Smooth muscle cell (in vitro differentiated cells): ENCODE results near the gene ICAM4. TPM values are rescaled to one million over a fixed set of nuclear protein-coding genes. Genes with fewer than 3 reads are reported as not detected.

Experiments
- DNase-seq: peaks from one replicate; lab custom pipeline; 2025; ENCODE audit not compliant: unreplicated experiment; lab: John Stamatoyannopoulos, UW
- H2AFZ ChIP-seq: fragments of 200-600 bp; sonication (generic); 2 replicates; pipeline ENCODE4 v1.6.0; 2016; ENCODE audit warnings: antibody characterized with exemption, low read depth, mild to moderate bottlenecking
- H3F3A ChIP-seq: fragments of 200-600 bp; sonication (generic); 2 replicates; pipeline ENCODE4 v1.6.0; 2017; ENCODE audit warnings: antibody characterized with exemption, low read depth
- H3K27ac ChIP-seq: fragments of 200-600 bp; sonication (generic); 2 replicates; pipeline ENCODE4 v1.5.1; 2016; ENCODE audit warnings: low read depth, mild to moderate bottlenecking
- H3K27me3 ChIP-seq: fragments of 200-600 bp; sonication (generic); 2 replicates; pipeline ENCODE4 v1.6.1; 2016; ENCODE audit warnings: low read depth, mild to moderate bottlenecking
- H3K36me3 ChIP-seq: fragments of 200-600 bp; sonication (generic); 2 replicates; pipeline ENCODE4 v1.5.1; 2016; ENCODE audit warnings: low read depth
- H3K4me1 ChIP-seq: fragments of 200-600 bp; sonication (generic); 2 replicates; pipeline ENCODE4 v1.5.1; 2016; ENCODE audit warnings: low read depth
- H3K4me2 ChIP-seq: fragments of 200-600 bp; sonication (generic); 2 replicates; pipeline ENCODE4 v1.6.0; 2016; ENCODE audit warnings: mild to moderate bottlenecking
- H3K4me3 ChIP-seq: fragments of 200-600 bp; sonication (generic); 2 replicates; pipeline ENCODE4 v1.5.1; 2016; ENCODE audit warnings: mild to moderate bottlenecking
- H3K79me2 ChIP-seq: fragments of 200-600 bp; sonication (generic); 2 replicates; pipeline ENCODE4 v1.6.0; 2016; ENCODE audit warnings: low read depth, mild to moderate bottlenecking
- H3K9ac ChIP-seq: fragments of 200-600 bp; sonication (generic); 2 replicates; pipeline ENCODE4 v1.6.0; 2016; ENCODE audit warnings: low read depth
- H3K9me3 ChIP-seq: fragments of 200-600 bp; sonication (generic); replicated peaks from 2 replicates; pipeline ENCODE4 v1.5.1; 2016; ENCODE audit warnings: low read depth
- H4K20me1 ChIP-seq: fragments of 200-600 bp; sonication (generic); 2 replicates; pipeline ENCODE4 v1.6.0; 2016; ENCODE audit warnings: low read depth
- WGBS: methylation state at CpG from one replicate; pipeline ENCODE4 v1.1.7; 2016; ENCODE audit warnings: low lambda C conversion rate; 5-methylcytosine and 5-hydroxymethylcytosine counted together
- polyA plus RNA-seq: library from polyadenylated mRNA; unstranded; fragments of >200 nt; fragmentation: Nextera tagmentation; extraction: Ambion mirVana; gene quantifications from 2 replicates; pipeline ENCODE4 v1.2.1, GENCODE V29; 2016
- total RNA-seq: library from RNA; depleted of rRNA; stranded (reverse); fragments of >200 nt; gene quantifications from 2 replicates; pipeline ENCODE4 v1.2.3, GENCODE V29; 2014
- TF ChIP-seq, protein P1 (sequence below): fragments of 200-600 bp; sonication (generic); IDR thresholded peaks from 2 replicates; pipeline ENCODE4 v1.5.1; 2017; ENCODE audit warnings: borderline replicate concordance, mild to moderate bottlenecking, antibody characterized with exemption; ENCODE audit not compliant: insufficient read depth, poor library complexity, severe bottlenecking

Gene ICAM4
- total and polyA plus RNA-seq, 2 experiments from 2014 or later = 1.9 to 3.4 TPM

GRCh38 chr19:10325732-10326131 lies 39.0 kb downstream of the ICAM4 start:
- WGBS = 95% methylated on average over 8 of the region's 8 CpGs
- Histone ChIP-seq H3K27me3 (no peaks in the 10 kb centered on the region), H3K4me1 (no peaks in the 10 kb centered on the region), H3K4me2 (no peak overlapping the region), H3F3A (no peaks in the 10 kb centered on the region), H3K9ac (no peak overlapping the region), H3K27ac (no peak overlapping the region), H4K20me1 (peaks cover 45% of the 10 kb centered on the region), H3K36me3 (no peaks in the 10 kb centered on the region), H3K4me3 (no peak overlapping the region), H3K79me2 (peaks cover 5% of the 10 kb centered on the region), H2AFZ (no peak overlapping the region), H3K9me3 (no peaks in the 10 kb centered on the region)
- DNase-seq = no peak
- TF ChIP-seq, protein P1, sequence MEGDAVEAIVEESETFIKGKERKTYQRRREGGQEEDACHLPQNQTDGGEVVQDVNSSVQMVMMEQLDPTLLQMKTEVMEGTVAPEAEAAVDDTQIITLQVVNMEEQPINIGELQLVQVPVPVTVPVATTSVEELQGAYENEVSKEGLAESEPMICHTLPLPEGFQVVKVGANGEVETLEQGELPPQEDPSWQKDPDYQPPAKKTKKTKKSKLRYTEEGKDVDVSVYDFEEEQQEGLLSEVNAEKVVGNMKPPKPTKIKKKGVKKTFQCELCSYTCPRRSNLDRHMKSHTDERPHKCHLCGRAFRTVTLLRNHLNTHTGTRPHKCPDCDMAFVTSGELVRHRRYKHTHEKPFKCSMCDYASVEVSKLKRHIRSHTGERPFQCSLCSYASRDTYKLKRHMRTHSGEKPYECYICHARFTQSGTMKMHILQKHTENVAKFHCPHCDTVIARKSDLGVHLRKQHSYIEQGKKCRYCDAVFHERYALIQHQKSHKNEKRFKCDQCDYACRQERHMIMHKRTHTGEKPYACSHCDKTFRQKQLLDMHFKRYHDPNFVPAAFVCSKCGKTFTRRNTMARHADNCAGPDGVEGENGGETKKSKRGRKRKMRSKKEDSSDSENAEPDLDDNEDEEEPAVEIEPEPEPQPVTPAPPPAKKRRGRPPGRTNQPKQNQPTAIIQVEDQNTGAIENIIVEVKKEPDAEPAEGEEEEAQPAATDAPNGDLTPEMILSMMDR = no peak

- H3K4me2 ChIP-seq = no peak overlapping the region
- TF ChIP-seq, protein P1 = no peak
- no peak overlapping the region for H3K9ac ChIP-seq
- WGBS = 97% methylated on average over 7 of the region's 7 CpGs
- no peaks in the 10 kb centered on the region for H3K27me3 ChIP-seq
- H3K4me3 ChIP-seq = no peak overlapping the region
- H3K9me3 ChIP-seq = no peaks in the 10 kb centered on the region
- H3K79me2 ChIP-seq = peaks cover 22% of the 10 kb centered on the region
- no peaks in the 10 kb centered on the region for H3F3A ChIP-seq
- no peaks in the 10 kb centered on the region for H3K36me3 ChIP-seq
- H3K4me1 ChIP-seq = peaks cover 8% of the 10 kb centered on the region
- peaks cover 63% of the 10 kb centered on the region for H4K20me1 ChIP-seq
- no peak overlapping the region for H2AFZ ChIP-seq
- no peak for DNase-seq
- no peak overlapping the region for H3K27ac ChIP-seq
Observed at GRCh38 chr19:10327793-10328192, 41.0 kb downstream of the ICAM4 start.

DNA sequence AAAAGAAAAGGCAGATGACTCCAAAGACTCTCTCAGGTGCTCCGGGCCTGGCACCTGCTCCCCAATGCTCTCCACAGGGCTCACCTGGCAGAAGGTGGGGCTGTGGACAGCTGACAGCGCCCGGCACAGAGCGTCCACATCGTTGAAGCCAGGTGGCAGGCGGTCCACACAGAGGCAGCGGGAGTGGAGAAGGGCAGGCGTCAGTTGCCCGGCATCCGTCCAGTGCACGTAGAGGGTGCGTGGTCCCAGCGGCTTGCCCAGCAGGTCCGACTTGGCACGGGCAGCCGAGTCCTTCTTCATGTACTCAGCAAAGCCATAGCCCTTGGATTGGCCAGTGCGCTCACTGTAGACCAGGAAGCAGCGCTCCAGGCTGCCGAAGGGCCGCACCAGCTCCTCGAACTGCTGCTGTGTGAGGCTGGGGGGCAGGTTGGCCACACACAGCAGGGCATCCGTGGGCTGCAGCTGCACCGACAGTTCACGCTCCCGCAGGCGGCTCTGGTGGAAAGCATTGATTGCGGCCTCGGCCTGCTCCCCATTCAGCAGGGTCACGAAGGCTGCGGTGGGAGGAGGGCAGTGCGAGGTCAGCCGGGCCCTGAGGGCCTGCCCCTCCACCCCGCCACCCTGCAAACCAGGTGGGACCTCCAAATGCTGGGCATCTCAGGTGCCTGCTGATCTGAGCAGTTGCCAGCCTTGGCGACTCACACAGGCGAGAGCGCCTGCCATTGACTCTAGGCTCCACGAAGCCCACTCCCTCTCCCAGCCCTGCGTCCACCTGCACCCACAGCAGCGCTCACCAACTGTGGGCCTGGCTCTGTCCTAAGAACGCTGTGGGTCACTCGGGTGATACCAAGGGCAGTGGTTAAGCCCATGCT lies 42.0 kb downstream of the ICAM4 start:
- H3F3A ChIP-seq = no peaks in the 10 kb centered on the region
- no peaks in the 10 kb centered on the region for H3K36me3 ChIP-seq
- no peak overlapping the region for H3K4me3 ChIP-seq
- H3K9me3 ChIP-seq = no peaks in the 10 kb centered on the region
- H3K9ac ChIP-seq = no peak overlapping the region
- WGBS = 98% methylated on average over 41 of the region's 41 CpGs
- peaks cover 65% of the 10 kb centered on the region for H4K20me1 ChIP-seq
- H3K79me2 ChIP-seq = peaks cover 26% of the 10 kb centered on the region
- no peak overlapping the region for H2AFZ ChIP-seq
- no peak overlapping the region for H3K4me2 ChIP-seq
- no peak overlapping the region for H3K27ac ChIP-seq
- no peak for DNase-seq
- no peaks in the 10 kb centered on the region for H3K27me3 ChIP-seq
- peaks cover 8% of the 10 kb centered on the region for H3K4me1 ChIP-seq
- TF ChIP-seq, protein P1 = no peak
